Lower lobe of right lung (tissue), 1 donor: Measurements from ENCODE around the gene LASP1. TPM values are rescaled to one million over a fixed set of nuclear protein-coding genes. Genes with fewer than 3 reads are reported as not detected.

Experiments used
- microRNA-seq: library from miRNA; unstranded; fragments of <30 nt; microRNA quantifications from one replicate; pipeline ENCODE4 v1.2.0, GENCODE V29; 2020; ENCODE audit warnings: borderline number of aligned reads
- total RNA-seq: library from RNA; stranded (reverse); fragmentation: NEBNext Ultra II Directional; extraction: Animal tissue kit (Norgen Biotek cat#: 25700); gene quantifications from one replicate; pipeline ENCODE4 v1.2.1, GENCODE V29; 2021
- donor health status: DM: no; HTN: yes; CAD: no; lungs with severe emphysema.

The LASP1 gene
- total RNA-seq, 1 donor from 2014 or later: 158 TPM

Small RNA genes lying within 50 kb of the gene (microRNA-seq; reads per million reads assigned to microRNA genes)
- 1.5 reads per million for gene MIR4727
- gene MIR6779: not detected

Other genes with a start within 250 kb of the LASP1 start
- 1.0 TPM for gene EPOP, start 195.1 kb upstream of the LASP1 start, total RNA-seq
- gene MLLT6, start 164.8 kb upstream of the LASP1 start, total RNA-seq: 135 TPM
- 31.3 TPM for gene CISD3, start 139.7 kb upstream of the LASP1 start, total RNA-seq
- 53.5 TPM for gene PCGF2, start 121.7 kb upstream of the LASP1 start, total RNA-seq
- 128 TPM for gene PSMB3, start 117.3 kb upstream of the LASP1 start, total RNA-seq
- gene PIP4K2B, start 70.5 kb upstream of the LASP1 start, total RNA-seq: 44.8 TPM
- 22.3 TPM for gene CWC25, start 44.7 kb upstream of the LASP1 start, total RNA-seq
- 1,156 TPM for gene RPL23, start 16.3 kb upstream of the LASP1 start, total RNA-seq
- gene FBXO47, start 97.3 kb downstream of the LASP1 start, total RNA-seq: not detected